Fibroblast of lung (primary cell): ENCODE results near the gene CELA1. TPM values are rescaled to one million over a fixed set of nuclear protein-coding genes. Genes with fewer than 3 reads are reported as not detected.
A peak's percentile ranks its signal among the peaks of the same experiment; 100 is the strongest.
"Not testable (repeated sequence)": the region's sequence is repeated elsewhere in the genome, so short reads cannot be mapped to it uniquely, and the experiment has no call there.

ENCODE experiments used
- DNase-seq, 2 donors: peaks; one replicate each; pipeline versions ENCODE4 v3.0.0 to v3.0.0-alpha.2; 2010; ENCODE audit warnings: low read depth in 2 of 2
- H2AFZ ChIP-seq: 2 replicates; pipeline ENCODE4 v1.5.1; 2012; ENCODE audit warnings: low read length, control low read depth, inconsistent platforms
- H3K27ac ChIP-seq: 2 replicates; pipeline ENCODE4 v1.5.1; 2011; ENCODE audit warnings: low read length, control low read depth; ENCODE audit not compliant: insufficient read depth
- H3K27me3 ChIP-seq: 2 replicates; pipeline ENCODE4 v1.5.1; 2011; ENCODE audit warnings: mild to moderate bottlenecking, low read length; ENCODE audit not compliant: control insufficient read depth, insufficient read depth
- H3K36me3 ChIP-seq: 2 replicates; pipeline ENCODE4 v1.5.1; 2011; ENCODE audit warnings: low read length; ENCODE audit not compliant: control insufficient read depth, insufficient read depth
- H3K4me1 ChIP-seq: 2 replicates; pipeline ENCODE4 v1.5.1; 2011; ENCODE audit warnings: low read length; ENCODE audit not compliant: control insufficient read depth, insufficient read depth; ENCODE audit errors: extremely low read depth
- H3K4me2 ChIP-seq: 2 replicates; pipeline ENCODE4 v1.5.1; 2011; ENCODE audit warnings: low read length, control low read depth; ENCODE audit not compliant: insufficient read depth; ENCODE audit errors: extremely low read depth
- H3K4me3 ChIP-seq, 4 experiments: fragments of 200-600 bp in 1 of 4; sonication (generic) in 1 of 4; replicated peaks in 1 of 4; 2 replicates each; pipeline ENCODE4 v1.5.1; 2011 to 2016; ENCODE audit warnings: low read length in 4 of 4, low read depth in 3 of 4, mild to moderate bottlenecking in 3 of 4, control low read depth in 2 of 4, inconsistent platforms in 1 of 4, mixed read lengths in 1 of 4; ENCODE audit not compliant: insufficient read depth in 1 of 4; ENCODE audit errors: control extremely low read depth in 1 of 4
- H3K79me2 ChIP-seq: 2 replicates; pipeline ENCODE4 v1.5.1; 2012; ENCODE audit warnings: mild to moderate bottlenecking, low read length, inconsistent platforms; ENCODE audit not compliant: control insufficient read depth, insufficient read depth
- H3K9ac ChIP-seq: 2 replicates; pipeline ENCODE4 v1.5.1; 2011; ENCODE audit warnings: mild to moderate bottlenecking, low read length, control low read depth; ENCODE audit not compliant: insufficient read depth
- H3K9me3 ChIP-seq: 2 replicates; pipeline ENCODE4 v1.5.1; 2012; ENCODE audit warnings: low read depth, low read length; ENCODE audit not compliant: control insufficient read depth, insufficient read depth
- H4K20me1 ChIP-seq: 2 replicates; pipeline ENCODE4 v1.5.1; 2011; ENCODE audit warnings: low read length; ENCODE audit not compliant: control insufficient read depth, insufficient read depth; ENCODE audit errors: extremely low read depth
- EZH2 ChIP-seq: IDR thresholded peaks from 2 replicates; pipeline ENCODE4 v1.5.1; 2012; ENCODE audit warnings: low read length, control low read depth, mild to moderate bottlenecking; ENCODE audit errors: missing control alignments
- polyA plus RNA-seq, 2 donors: library from polyadenylated mRNA; depleted of rRNA in 1 of 2; stranded (reverse) in 1 of 2; unstranded in 1 of 2; fragments of >200 nt; gene quantifications; 2 replicates each; pipeline ENCODE4 v1.2.1, GENCODE V29; 2011 to 2012; ENCODE audit warnings: missing spikeins in 1 of 2
- total RNA-seq: library from RNA; depleted of rRNA; stranded (reverse); fragments of >200 nt; gene quantifications from 2 replicates; pipeline ENCODE4 v1.2.1, GENCODE V29; 2014
- TF ChIP-seq, protein P1 (sequence below), 2 donors: IDR thresholded peaks in 1 of 2; conservative IDR thresholded peaks in 1 of 2; 1 replicate in 1 of 2; 2 replicates in 1 of 2; pipeline ENCODE4 v1.5.1; 2011 to 2012; ENCODE audit warnings: low read length in 2 of 2, control low read depth in 1 of 2, inconsistent platforms in 1 of 2, low read depth in 1 of 2, mild to moderate bottlenecking in 1 of 2

Gene CELA1
- total and polyA plus RNA-seq, 2 donors (not counting 1 experiment from before 2014, with no cell fraction given) = not detected

DNA sequence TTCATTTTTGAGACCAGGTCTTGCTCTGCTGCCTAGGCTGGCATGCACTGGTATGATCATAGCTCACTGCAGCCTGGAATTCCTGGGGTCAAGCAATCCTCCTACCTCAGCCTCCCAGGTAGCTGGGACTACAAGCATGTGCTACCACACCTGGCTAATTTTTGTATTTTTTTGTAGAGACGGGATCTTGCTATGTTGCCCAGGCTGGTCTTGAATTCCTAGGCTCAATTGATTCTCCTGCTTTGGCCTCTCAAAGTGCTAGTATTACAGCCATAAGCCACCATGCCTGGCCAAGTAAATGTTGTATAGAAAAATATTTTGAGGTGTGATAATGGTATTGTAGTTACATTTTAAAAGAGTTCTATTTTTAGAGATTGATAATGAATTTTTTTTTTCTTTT lies 35.1 kb downstream of the CELA1 start:
- no peaks in the 10 kb centered on the region for H4K20me1 ChIP-seq
- no peaks in the 10 kb centered on the region for H3K9me3 ChIP-seq
- peaks cover 8% of the 10 kb centered on the region for H3K4me1 ChIP-seq
- DNase-seq = no peak
- no peaks in the 10 kb centered on the region for H3K36me3 ChIP-seq
- H3K27ac ChIP-seq = no peak overlapping the region
- TF ChIP-seq, protein P1, sequence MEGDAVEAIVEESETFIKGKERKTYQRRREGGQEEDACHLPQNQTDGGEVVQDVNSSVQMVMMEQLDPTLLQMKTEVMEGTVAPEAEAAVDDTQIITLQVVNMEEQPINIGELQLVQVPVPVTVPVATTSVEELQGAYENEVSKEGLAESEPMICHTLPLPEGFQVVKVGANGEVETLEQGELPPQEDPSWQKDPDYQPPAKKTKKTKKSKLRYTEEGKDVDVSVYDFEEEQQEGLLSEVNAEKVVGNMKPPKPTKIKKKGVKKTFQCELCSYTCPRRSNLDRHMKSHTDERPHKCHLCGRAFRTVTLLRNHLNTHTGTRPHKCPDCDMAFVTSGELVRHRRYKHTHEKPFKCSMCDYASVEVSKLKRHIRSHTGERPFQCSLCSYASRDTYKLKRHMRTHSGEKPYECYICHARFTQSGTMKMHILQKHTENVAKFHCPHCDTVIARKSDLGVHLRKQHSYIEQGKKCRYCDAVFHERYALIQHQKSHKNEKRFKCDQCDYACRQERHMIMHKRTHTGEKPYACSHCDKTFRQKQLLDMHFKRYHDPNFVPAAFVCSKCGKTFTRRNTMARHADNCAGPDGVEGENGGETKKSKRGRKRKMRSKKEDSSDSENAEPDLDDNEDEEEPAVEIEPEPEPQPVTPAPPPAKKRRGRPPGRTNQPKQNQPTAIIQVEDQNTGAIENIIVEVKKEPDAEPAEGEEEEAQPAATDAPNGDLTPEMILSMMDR (conservative IDR thresholded peaks at IDR 0.05 in 1 of 2, IDR thresholded peaks at IDR 0.05 in 1 of 2; ENCODE audit: low read depth in 1 of 2, low read length in 2 of 2) = no peak
- no peak for TF ChIP-seq EZH2
- no peak overlapping the region for H2AFZ ChIP-seq
- no peaks in the 10 kb centered on the region for H3K27me3 ChIP-seq
- no peaks in the 10 kb centered on the region for H3K79me2 ChIP-seq
- H3K9ac ChIP-seq = no peak overlapping the region
- H3K4me3 ChIP-seq = no peak overlapping the region
- no peak overlapping the region for H3K4me2 ChIP-seq

DNA sequence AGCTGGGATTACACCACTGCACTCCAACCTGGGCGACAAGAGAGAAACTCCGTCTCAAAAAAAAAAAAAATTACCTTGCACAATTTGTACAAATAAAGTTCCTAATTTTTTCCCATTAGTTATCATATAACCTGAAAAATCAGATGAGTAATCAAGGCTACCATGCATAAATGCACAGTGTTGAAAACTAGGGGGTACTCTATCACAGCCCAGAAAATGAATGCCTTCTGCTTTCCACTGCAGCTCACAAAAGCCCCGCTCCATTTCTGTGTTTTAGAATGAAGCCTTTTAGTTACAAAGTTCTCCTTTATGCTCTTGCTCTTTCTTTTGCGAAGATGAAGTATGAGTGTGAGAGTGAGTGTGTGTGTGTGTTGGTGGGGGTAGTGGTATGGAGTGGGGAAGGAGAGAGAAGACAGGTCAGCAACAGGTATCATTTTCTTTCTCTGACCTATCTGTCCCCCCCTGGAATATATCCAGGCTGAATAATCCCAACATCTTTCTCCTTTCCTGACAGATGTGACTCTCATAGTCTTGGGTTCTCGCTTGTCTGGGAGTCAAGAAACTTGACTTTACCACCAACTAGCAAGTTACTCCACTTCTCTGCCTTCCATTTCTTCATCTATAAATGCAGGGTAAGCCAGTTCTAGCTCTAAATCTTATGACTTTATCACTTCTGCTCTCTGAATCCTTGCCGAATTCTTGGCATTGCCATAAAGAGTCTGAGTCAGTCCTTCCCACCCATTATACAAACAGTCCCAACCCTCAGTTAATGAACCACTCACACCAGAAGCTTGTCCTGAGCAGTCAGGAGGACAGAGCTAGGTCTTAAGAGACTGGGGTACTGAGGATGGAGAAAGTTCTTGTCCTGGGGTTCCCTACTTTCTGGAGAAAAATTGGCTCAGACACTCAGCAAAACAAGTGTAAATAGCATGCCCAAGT lies 38.6 kb downstream of the CELA1 start:
- Histone ChIP-seq H3K27ac (no peak overlapping the region), H3K9me3 (no peaks in the 10 kb centered on the region), H3K36me3 (no peaks in the 10 kb centered on the region), H3K4me3 (no peak overlapping the region), H3K27me3 (no peaks in the 10 kb centered on the region), H2AFZ (no peak overlapping the region), H3K4me2 (peak overlapping the region; percentile 1), H3K79me2 (no peaks in the 10 kb centered on the region), H3K9ac (no peak overlapping the region), H3K4me1 (peaks cover 8% of the 10 kb centered on the region), H4K20me1 (no peaks in the 10 kb centered on the region)
- TF ChIP-seq EZH2 = no peak
- TF ChIP-seq, protein P1 (conservative IDR thresholded peaks at IDR 0.05 in 1 of 2, IDR thresholded peaks at IDR 0.05 in 1 of 2; ENCODE audit: low read depth in 1 of 2, low read length in 2 of 2) = no peak
- DNase-seq = peak; percentile 83 to 92

- H2AFZ ChIP-seq = no peak overlapping the region
- DNase-seq = no peak
Measured at GRCh38 chr12:51306507-51306906, 40.0 kb downstream of the CELA1 start.

GRCh38 chr12:51300768-51301167 lies 45.7 kb downstream of the CELA1 start:
- not testable (repeated sequence) for DNase-seq, H3K9me3 ChIP-seq, H2AFZ ChIP-seq

More at GRCh38 chr12:51306507-51306906, 40.0 kb downstream of the CELA1 start:
- Histone ChIP-seq H3K79me2 (no peaks in the 10 kb centered on the region), H3K4me3 (no peak overlapping the region), H3K27me3 (no peaks in the 10 kb centered on the region), H3K27ac (no peak overlapping the region), H3K9ac (no peak overlapping the region), H4K20me1 (no peaks in the 10 kb centered on the region), H3K4me2 (no peak overlapping the region), H3K36me3 (no peaks in the 10 kb centered on the region), H3K4me1 (peaks cover 8% of the 10 kb centered on the region), H3K9me3 (no peaks in the 10 kb centered on the region)
- TF ChIP-seq EZH2 = no peak
- TF ChIP-seq, protein P1 (conservative IDR thresholded peaks at IDR 0.05 in 1 of 2, IDR thresholded peaks at IDR 0.05 in 1 of 2; ENCODE audit: low read depth in 1 of 2, low read length in 2 of 2) = no peak

More at GRCh38 chr12:51300768-51301167, 45.7 kb downstream of the CELA1 start:
- H3K4me3 ChIP-seq, H3K4me2 ChIP-seq, H4K20me1 ChIP-seq, H3K79me2 ChIP-seq, H3K27me3 ChIP-seq, H3K4me1 ChIP-seq, H3K36me3 ChIP-seq, H3K27ac ChIP-seq, H3K9ac ChIP-seq: not testable (repeated sequence)
